Adrenal gland (tissue), 5 donors: ENCODE measurements around the gene TACO1.

Experiments used
- POLR2A ChIP-seq, 2 donors: fragments of 450-650 bp; IDR thresholded peaks; one replicate each; pipeline ENCODE4 v1.6.1; 2017; ENCODE audit warnings: antibody characterized with exemption in 2 of 2, mild to moderate bottlenecking in 2 of 2, moderate library complexity in 1 of 2
- TF ChIP-seq, protein P1 (sequence below), 6 experiments: fragments of 450-650 bp in 4 of 6; fragments of 200-600 bp in 2 of 6; sonication (generic) in 1 of 6; IDR thresholded peaks; 1 replicate in 5 of 6; 2 replicates in 1 of 6; pipeline versions ENCODE4 v1.5.1 to v1.8.0; 2016 to 2021; ENCODE audit warnings: antibody characterized with exemption in 6 of 6, mild to moderate bottlenecking in 2 of 6, moderate library complexity in 1 of 6
- donor health status: DM: no; HTN: no; CAD: no.

- TF ChIP-seq, protein P1, sequence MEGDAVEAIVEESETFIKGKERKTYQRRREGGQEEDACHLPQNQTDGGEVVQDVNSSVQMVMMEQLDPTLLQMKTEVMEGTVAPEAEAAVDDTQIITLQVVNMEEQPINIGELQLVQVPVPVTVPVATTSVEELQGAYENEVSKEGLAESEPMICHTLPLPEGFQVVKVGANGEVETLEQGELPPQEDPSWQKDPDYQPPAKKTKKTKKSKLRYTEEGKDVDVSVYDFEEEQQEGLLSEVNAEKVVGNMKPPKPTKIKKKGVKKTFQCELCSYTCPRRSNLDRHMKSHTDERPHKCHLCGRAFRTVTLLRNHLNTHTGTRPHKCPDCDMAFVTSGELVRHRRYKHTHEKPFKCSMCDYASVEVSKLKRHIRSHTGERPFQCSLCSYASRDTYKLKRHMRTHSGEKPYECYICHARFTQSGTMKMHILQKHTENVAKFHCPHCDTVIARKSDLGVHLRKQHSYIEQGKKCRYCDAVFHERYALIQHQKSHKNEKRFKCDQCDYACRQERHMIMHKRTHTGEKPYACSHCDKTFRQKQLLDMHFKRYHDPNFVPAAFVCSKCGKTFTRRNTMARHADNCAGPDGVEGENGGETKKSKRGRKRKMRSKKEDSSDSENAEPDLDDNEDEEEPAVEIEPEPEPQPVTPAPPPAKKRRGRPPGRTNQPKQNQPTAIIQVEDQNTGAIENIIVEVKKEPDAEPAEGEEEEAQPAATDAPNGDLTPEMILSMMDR (IDR thresholded peaks at IDR 0.05): no peak
- no peak for TF ChIP-seq POLR2A (IDR thresholded peaks at IDR 0.05)
These were observed 7.9 kb upstream of the TACO1 start for GRCh38 chr17:63592797-63593196.
